IMR-90 (cell line): Measurements from ENCODE around the gene ANKRD44. TPM values are rescaled to one million over a fixed set of nuclear protein-coding genes. Genes with fewer than 3 reads are reported as not detected.

ENCODE experiments used
- ATAC-seq: fragments of 200-7000 bp; cut with Tn5 transposase; 2 replicates; pipeline ENCODE4 v1.9.1; 2020; ENCODE audit warnings: low read depth, mild to moderate bottlenecking, moderate library complexity
- BruUV-seq: library from RNA; stranded (reverse); fragments of 400-500 nt; replicated peaks from 2 replicates; lab custom pipeline; 2021; lab: Mats Ljungman, UMichigan
- CTCF ChIA-PET: fragments of 300-600 bp; formaldehyde crosslinking; extraction: SDS; loops from one replicate; lab custom pipeline; 2021; ENCODE audit warnings: antibody characterized with exemption; lab: Yijun Ruan, JAX
- POLR2A ChIA-PET: fragments of 300-600 bp; sonication (Branson Sonifier 250); formaldehyde crosslinking; loops from one replicate; lab custom pipeline; 2022; ENCODE audit warnings: antibody characterized with exemption; ENCODE audit not compliant: unreplicated experiment; lab: Charles Lee
- DNase-seq: peaks from one replicate; pipeline ENCODE4 v3.0.0; 2013
- H2AFZ ChIP-seq: replicated peaks from 2 replicates; pipeline ENCODE3; 2013; ENCODE audit warnings: low read length, mild to moderate bottlenecking; ENCODE audit not compliant: poor library complexity
- H2AK5ac ChIP-seq: 2 replicates; pipeline ENCODE4 v1.6.1; 2013; ENCODE audit warnings: low read depth, low read length, inconsistent platforms
- H2AK9ac ChIP-seq: replicated peaks from 2 replicates; pipeline ENCODE3; 2013; ENCODE audit warnings: mild to moderate bottlenecking, low read depth, low read length, moderate library complexity; ENCODE audit not compliant: poor library complexity
- H2BK120ac ChIP-seq: 2 replicates; pipeline ENCODE4 v1.6.1; 2013; ENCODE audit warnings: low read depth, low read length, inconsistent platforms
- H2BK15ac ChIP-seq: 3 replicates; pipeline ENCODE4 v1.6.1; 2013; ENCODE audit warnings: low read depth, low read length, inconsistent platforms
- H2BK20ac ChIP-seq: 2 replicates; pipeline ENCODE4 v1.6.1; 2013; ENCODE audit warnings: low read depth, mild to moderate bottlenecking, inconsistent platforms, low read length, moderate library complexity
- H2BK5ac ChIP-seq: 2 replicates; pipeline ENCODE4 v1.6.1; 2013; ENCODE audit warnings: mild to moderate bottlenecking, low read depth, low read length, inconsistent platforms; ENCODE audit not compliant: poor library complexity, severe bottlenecking
- H3K14ac ChIP-seq: replicated peaks from 2 replicates; pipeline ENCODE4 v1.6.1; 2013; ENCODE audit warnings: low read depth, low read length, inconsistent platforms
- H3K18ac ChIP-seq: 2 replicates; pipeline ENCODE4 v1.6.1; 2013; ENCODE audit warnings: low read depth, low read length, control low read depth
- H3K23ac ChIP-seq: 2 replicates; pipeline ENCODE4 v1.6.1; 2013; ENCODE audit warnings: low read depth, low read length, inconsistent platforms
- H3K27ac ChIP-seq: 2 replicates; pipeline ENCODE4 v1.5.1; 2013; ENCODE audit warnings: mild to moderate bottlenecking, control low read depth, low read length; ENCODE audit not compliant: insufficient read depth
- H3K27me3 ChIP-seq: 2 replicates; pipeline ENCODE4 v1.6.1; 2013; ENCODE audit warnings: low read length; ENCODE audit not compliant: control insufficient read depth, insufficient read depth
- H3K36me3 ChIP-seq: 2 replicates; pipeline ENCODE4 v1.6.1; 2013; ENCODE audit warnings: low read length, mixed read lengths; ENCODE audit not compliant: control insufficient read depth, insufficient read depth
- H3K4ac ChIP-seq: 2 replicates; pipeline ENCODE4 v1.6.1; 2013; ENCODE audit warnings: low read depth, low read length, inconsistent platforms
- H3K4me1 ChIP-seq: 2 replicates; pipeline ENCODE4 v1.6.1; 2013; ENCODE audit warnings: low read length, mixed read lengths; ENCODE audit not compliant: control insufficient read depth, insufficient read depth
- H3K4me2 ChIP-seq: 2 replicates; pipeline ENCODE4 v1.6.1; 2013; ENCODE audit warnings: low read depth, mild to moderate bottlenecking, control low read depth, low read length, moderate library complexity
- H3K4me3 ChIP-seq: 2 replicates; pipeline ENCODE4 v1.5.1; 2013; ENCODE audit warnings: low read depth, mild to moderate bottlenecking, control low read depth, low read length, moderate library complexity; ENCODE audit not compliant: insufficient read depth
- H3K56ac ChIP-seq: 2 replicates; pipeline ENCODE4 v1.6.1; 2013; ENCODE audit warnings: low read length, inconsistent platforms; ENCODE audit not compliant: insufficient read depth; ENCODE audit errors: extremely low read depth
- H3K79me1 ChIP-seq, 2 experiments: 2 replicates each; pipeline ENCODE4 v1.6.1; 2013; ENCODE audit warnings: low read length in 2 of 2, inconsistent platforms in 1 of 2, low read depth in 1 of 2
- H3K9ac ChIP-seq: 2 replicates; pipeline ENCODE4 v1.6.1; 2013; ENCODE audit warnings: low read depth, low read length, control low read depth
- H3K9me1 ChIP-seq: 2 replicates; pipeline ENCODE4 v1.6.1; 2013; ENCODE audit warnings: low read length, inconsistent platforms; ENCODE audit not compliant: insufficient read depth
- H3K9me3 ChIP-seq: 2 replicates; pipeline ENCODE4 v1.6.1; 2013; ENCODE audit warnings: low read length; ENCODE audit not compliant: control insufficient read depth, insufficient read depth
- H4K20me1 ChIP-seq: 2 replicates; pipeline ENCODE4 v1.6.1; 2013; ENCODE audit warnings: low read length, inconsistent platforms; ENCODE audit not compliant: insufficient read depth
- H4K5ac ChIP-seq: 2 replicates; pipeline ENCODE4 v1.6.1; 2013; ENCODE audit warnings: mild to moderate bottlenecking, low read depth, low read length, control low read depth
- H4K8ac ChIP-seq, 2 experiments: 2 replicates each; pipeline ENCODE4 v1.6.1; 2013; ENCODE audit warnings: low read depth in 2 of 2, low read length in 2 of 2, control low read depth in 1 of 2, inconsistent platforms in 1 of 2
- H4K91ac ChIP-seq: 2 replicates; pipeline ENCODE4 v1.6.1; 2013; ENCODE audit warnings: low read depth, low read length, inconsistent platforms; ENCODE audit not compliant: insufficient read depth
- BHLHE40 ChIP-seq: fragments of 150-350 bp; IDR thresholded peaks from 2 replicates; pipeline ENCODE4 v1.6.1; 2016; ENCODE audit warnings: mild to moderate bottlenecking, low read depth, low read length
- CEBPB ChIP-seq: IDR thresholded peaks from 2 replicates; pipeline ENCODE4 v1.6.1; 2012; ENCODE audit warnings: low read depth, low read length, improper control_type of control experiment
- CHD1 ChIP-seq: IDR thresholded peaks from 2 replicates; pipeline ENCODE4 v1.6.1; 2012; ENCODE audit warnings: low read depth, low read length, improper control_type of control experiment
- FOS ChIP-seq: fragments of 150-350 bp; IDR thresholded peaks from 2 replicates; pipeline ENCODE4 v1.6.1; 2016; ENCODE audit warnings: low read depth, low read length
- MAFK ChIP-seq: IDR thresholded peaks from 2 replicates; pipeline ENCODE4 v1.6.1; 2012; ENCODE audit warnings: low read depth, low read length, improper control_type of control experiment
- MAZ ChIP-seq: IDR thresholded peaks from 2 replicates; pipeline ENCODE4 v1.6.1; 2012; ENCODE audit warnings: low read depth, mild to moderate bottlenecking, low read length, improper control_type of control experiment, moderate library complexity, borderline replicate concordance
- MXI1 ChIP-seq: IDR thresholded peaks from 2 replicates; pipeline ENCODE4 v1.6.1; 2012; ENCODE audit warnings: low read depth, mild to moderate bottlenecking, low read length, moderate library complexity, borderline replicate concordance
- NFE2L2 ChIP-seq: fragments of 150-350 bp; IDR thresholded peaks from 2 replicates; pipeline ENCODE4 v1.6.1; 2016; ENCODE audit warnings: low read depth, mild to moderate bottlenecking, low read length
- POLR2A ChIP-seq: IDR thresholded peaks from 2 replicates; pipeline ENCODE4 v1.6.1; 2012; ENCODE audit warnings: mild to moderate bottlenecking, low read depth, low read length
- RAD21 ChIP-seq: IDR thresholded peaks from 2 replicates; pipeline ENCODE4 v1.6.1; 2012; ENCODE audit warnings: low read length, improper control_type of control experiment
- RCOR1 ChIP-seq: IDR thresholded peaks from 2 replicates; pipeline ENCODE4 v1.6.1; 2012; ENCODE audit warnings: mild to moderate bottlenecking, low read length, improper control_type of control experiment; ENCODE audit not compliant: insufficient replicate concordance
- RFX5 ChIP-seq: IDR thresholded peaks from 2 replicates; pipeline ENCODE4 v1.8.0; 2012; ENCODE audit warnings: low read depth, mild to moderate bottlenecking, low read length, moderate library complexity
- SMC3 ChIP-seq: fragments of 150-350 bp; IDR thresholded peaks from 2 replicates; pipeline ENCODE4 v1.6.1; 2016; ENCODE audit warnings: low read depth, mild to moderate bottlenecking, antibody characterized with exemption, low read length, moderate library complexity
- USF2 ChIP-seq: fragments of 150-350 bp; IDR thresholded peaks from 2 replicates; pipeline ENCODE4 v1.6.1; 2017; ENCODE audit warnings: mild to moderate bottlenecking, antibody characterized with exemption, low read length, low read depth
- WGBS, 2 experiments: methylation state at CpG; one replicate each; pipeline versions ENCODE4 v1.1.5 to v1.1.7; 2013; ENCODE audit warnings: missing lambda C conversion rate in 2 of 2; ENCODE audit not compliant: insufficient read length in 1 of 2; ENCODE audit errors: extremely low coverage in 2 of 2; 5-methylcytosine and 5-hydroxymethylcytosine counted together
- dilution Hi-C: fragments of 300-500 bp; cut with HindIII; formaldehyde crosslinking; loops from one replicate; pipeline ENCODE4 v1.14.3; 2018; ENCODE audit warnings: low sequenced_read_pairs; ENCODE audit not compliant: unreplicated experiment
- in situ Hi-C: fragments of 300-500 bp; cut with MboI; formaldehyde crosslinking; loops from 3 replicates; pipeline ENCODE4 v1.14.3; 2019; ENCODE audit warnings: low sequenced_read_pairs, inconsistent platforms, mixed read lengths
- intact Hi-C: fragments of 100-400 bp; cut with micrococcal nuclease; formaldehyde crosslinking; loops from 2 replicates; pipeline ENCODE4 v1.10.0; 2022
- polyA plus RNA-seq, 3 experiments: library from polyadenylated mRNA; depleted of rRNA; stranded (reverse); fragments of >200 nt; gene quantifications; 2 replicates each; pipeline ENCODE4 v1.2.3, GENCODE V29; 2012; ENCODE audit warnings: low replicate concordance in 1 of 3
- total RNA-seq: library from RNA; depleted of rRNA; stranded (reverse); fragments of >200 nt; gene quantifications from 2 replicates; pipeline ENCODE4 v1.2.3, GENCODE V29; 2012
- TF ChIP-seq, protein P1 (sequence below): fragments of 150-350 bp; IDR thresholded peaks from 2 replicates; pipeline ENCODE4 v1.6.1; 2016; ENCODE audit warnings: low read depth, mild to moderate bottlenecking, low read length, moderate library complexity, borderline replicate concordance
- TF ChIP-seq, protein P2 (sequence below): conservative IDR thresholded peaks from 2 replicates; pipeline ENCODE4 v1.5.1; 2012; ENCODE audit warnings: mild to moderate bottlenecking, low read depth, low read length, improper control_type of control experiment

The ANKRD44 gene
- total and polyA plus RNA-seq, 2 of the 4 experiments (the other 2 are of a cell fraction): 5.2 to 15.6 TPM

- no peak overlapping the region for H3K4me2 ChIP-seq
- H3K79me1 ChIP-seq: peaks cover 0 to 3% of the 10 kb centered on the region in 2 experiments; a peak in 2 of 4 replicates
- peaks cover 2% of the 10 kb centered on the region for H3K4me1 ChIP-seq
- WGBS, 2 experiments: 80% methylated on average over 1 of the region's 6 CpGs; no CpG with 5 or more reads in 1 of the 2 experiments
- no peak overlapping the region for H2AK5ac ChIP-seq
- H4K8ac ChIP-seq: no peak overlapping the region
- ChIA-PET CTCF (no interaction called here), POLR2A (no interaction called here)
- H3K56ac ChIP-seq: no peak overlapping the region
- no peak overlapping the region for H3K9ac ChIP-seq
- DNase-seq (no peak), ATAC-seq (no peak)
- no peak overlapping the region for H2AFZ ChIP-seq
- dilution Hi-C loops: no loop called here
- TF ChIP-seq MAZ (no peak), CHD1 (no peak), POLR2A (no peak), CEBPB (no peak), BHLHE40 (no peak), SMC3 (no peak), MAFK (no peak), NFE2L2 (no peak), USF2 (no peak), RCOR1 (no peak), MXI1 (no peak), RFX5 (no peak), FOS (no peak), RAD21 (no peak)
- TF ChIP-seq, protein P1, sequence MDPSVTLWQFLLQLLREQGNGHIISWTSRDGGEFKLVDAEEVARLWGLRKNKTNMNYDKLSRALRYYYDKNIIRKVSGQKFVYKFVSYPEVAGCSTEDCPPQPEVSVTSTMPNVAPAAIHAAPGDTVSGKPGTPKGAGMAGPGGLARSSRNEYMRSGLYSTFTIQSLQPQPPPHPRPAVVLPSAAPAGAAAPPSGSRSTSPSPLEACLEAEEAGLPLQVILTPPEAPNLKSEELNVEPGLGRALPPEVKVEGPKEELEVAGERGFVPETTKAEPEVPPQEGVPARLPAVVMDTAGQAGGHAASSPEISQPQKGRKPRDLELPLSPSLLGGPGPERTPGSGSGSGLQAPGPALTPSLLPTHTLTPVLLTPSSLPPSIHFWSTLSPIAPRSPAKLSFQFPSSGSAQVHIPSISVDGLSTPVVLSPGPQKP: no peak
- TF ChIP-seq, protein P2, sequence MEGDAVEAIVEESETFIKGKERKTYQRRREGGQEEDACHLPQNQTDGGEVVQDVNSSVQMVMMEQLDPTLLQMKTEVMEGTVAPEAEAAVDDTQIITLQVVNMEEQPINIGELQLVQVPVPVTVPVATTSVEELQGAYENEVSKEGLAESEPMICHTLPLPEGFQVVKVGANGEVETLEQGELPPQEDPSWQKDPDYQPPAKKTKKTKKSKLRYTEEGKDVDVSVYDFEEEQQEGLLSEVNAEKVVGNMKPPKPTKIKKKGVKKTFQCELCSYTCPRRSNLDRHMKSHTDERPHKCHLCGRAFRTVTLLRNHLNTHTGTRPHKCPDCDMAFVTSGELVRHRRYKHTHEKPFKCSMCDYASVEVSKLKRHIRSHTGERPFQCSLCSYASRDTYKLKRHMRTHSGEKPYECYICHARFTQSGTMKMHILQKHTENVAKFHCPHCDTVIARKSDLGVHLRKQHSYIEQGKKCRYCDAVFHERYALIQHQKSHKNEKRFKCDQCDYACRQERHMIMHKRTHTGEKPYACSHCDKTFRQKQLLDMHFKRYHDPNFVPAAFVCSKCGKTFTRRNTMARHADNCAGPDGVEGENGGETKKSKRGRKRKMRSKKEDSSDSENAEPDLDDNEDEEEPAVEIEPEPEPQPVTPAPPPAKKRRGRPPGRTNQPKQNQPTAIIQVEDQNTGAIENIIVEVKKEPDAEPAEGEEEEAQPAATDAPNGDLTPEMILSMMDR: no peak
- BruUV-seq: no TSS peak
- H2AK9ac ChIP-seq: no peak overlapping the region
- no peaks in the 10 kb centered on the region for H3K9me3 ChIP-seq
- no peak overlapping the region for H2BK20ac ChIP-seq
- H3K14ac ChIP-seq: no peak overlapping the region
- H4K91ac ChIP-seq: no peak overlapping the region
- 0 out of 2 replicates have a peak, but pooled peaks cover 7% of the 10 kb centered on the region for H3K9me1 ChIP-seq
- H3K36me3 ChIP-seq: no peaks in the 10 kb centered on the region
- H3K27me3 ChIP-seq: no peaks in the 10 kb centered on the region
- no peak overlapping the region for H2BK120ac ChIP-seq
- H2BK5ac ChIP-seq: no peak overlapping the region
- intact Hi-C loops: no loop called here
- no peak overlapping the region for H3K4ac ChIP-seq
- no peak overlapping the region for H3K4me3 ChIP-seq
- H4K5ac ChIP-seq: no peak overlapping the region
- H3K27ac ChIP-seq: no peak overlapping the region
- H3K18ac ChIP-seq: no peak overlapping the region
- H2BK15ac ChIP-seq: no peak overlapping the region
- in situ Hi-C loops: no loop called here
- no peak overlapping the region for H3K23ac ChIP-seq
- no peaks in the 10 kb centered on the region; the same call in 1 of the 2 replicates for H4K20me1 ChIP-seq
These were observed 36.2 kb downstream of the ANKRD44 start for GRCh38 chr2:197274349-197274748.
